Stimulated activated CD4-positive, alpha-beta T cell treated with anti-CD3 and anti-CD28 coated beads, TNF-alpha, amount 100 ng/mL, for 4 hours (primary cell): ENCODE results near the gene ELP5.

Experiments
- DNase-seq, 3 experiments: peaks; one replicate each; pipeline ENCODE4 v3.0.0-alpha.2; 2020; ENCODE audit warnings: low read depth in 3 of 3

ELP5 gene

GRCh38 chr17:7219229-7219811 lies 32.7 kb upstream of the ELP5 start:
- DNase-seq = no peak

DNA sequence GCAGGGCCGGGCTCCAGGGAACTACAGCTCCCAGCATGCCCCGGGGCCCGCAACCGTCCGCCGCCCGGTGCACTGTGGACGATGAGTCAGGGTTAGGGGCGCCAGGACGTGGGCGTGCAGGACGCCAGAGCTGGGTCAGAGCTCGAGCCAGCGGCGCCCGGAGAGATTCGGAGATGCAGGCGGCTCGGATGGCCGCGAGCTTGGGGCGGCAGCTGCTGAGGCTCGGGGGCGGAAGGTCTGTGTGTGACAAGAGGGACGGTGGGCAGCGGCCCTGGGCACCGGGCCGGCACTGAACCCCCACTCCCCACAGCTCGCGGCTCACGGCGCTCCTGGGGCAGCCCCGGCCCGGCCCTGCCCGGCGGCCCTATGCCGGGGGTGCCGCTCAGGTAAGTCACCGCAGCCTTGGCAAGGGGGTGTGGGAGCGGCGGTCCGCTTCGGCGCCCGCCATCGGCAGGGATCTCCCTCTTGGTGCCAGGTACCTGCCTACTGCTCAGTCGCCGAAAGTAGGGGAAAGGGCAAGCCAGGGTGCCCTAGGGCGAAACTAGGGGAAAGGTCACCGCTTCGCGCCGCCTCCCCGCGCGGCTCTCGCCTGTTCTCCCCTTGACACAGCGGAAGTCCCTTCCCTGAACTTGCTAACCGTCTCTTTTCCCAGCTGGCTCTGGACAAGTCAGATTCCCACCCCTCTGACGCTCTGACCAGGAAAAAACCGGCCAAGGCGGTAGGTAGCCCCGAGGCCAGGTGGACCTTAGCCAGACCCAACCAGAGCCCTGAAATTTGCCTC lies 32.0 kb upstream of the ELP5 start, which contains the start of the genes ACADVL and DLG4:
Gene ACADVL, plus strand, starts transcription at position 127 of the 781 bp plus-strand sequence. Its CDS starts 47 bp downstream, at position 174.
Gene DLG4, minus strand, starts transcription at position 25 of the 781 bp plus-strand sequence.
- peak; percentile 57 to 67 (median 58) for DNase-seq

GRCh38 chr17:7220593-7221277 lies 31.3 kb upstream of the ELP5 start:
- peak in 2 of 3 experiments; percentile 33 to 47 for DNase-seq

GRCh38 chr17:7221278-7222092 lies 30.5 kb upstream of the ELP5 start:
- no peak for DNase-seq

GRCh38 chr17:7222093-7222971 lies 29.7 kb upstream of the ELP5 start:
- no peak for DNase-seq

DNA sequence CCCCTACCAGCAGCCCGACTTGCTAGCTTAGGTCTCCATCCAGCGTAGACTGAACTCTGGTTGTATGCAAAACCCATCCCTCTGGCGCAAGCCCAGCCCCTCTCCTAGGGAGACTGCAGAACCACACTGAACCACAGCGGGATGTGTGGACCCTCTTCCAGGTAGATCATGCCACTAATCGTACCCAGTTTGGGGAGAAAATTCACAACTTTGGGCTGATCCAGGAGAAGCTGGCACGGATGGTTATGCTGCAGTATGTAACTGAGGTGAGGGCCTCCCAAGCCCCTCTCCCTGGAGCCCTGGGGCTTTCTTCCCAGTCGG lies 29.1 kb upstream of the ELP5 start:
- no peak for DNase-seq

DNA sequence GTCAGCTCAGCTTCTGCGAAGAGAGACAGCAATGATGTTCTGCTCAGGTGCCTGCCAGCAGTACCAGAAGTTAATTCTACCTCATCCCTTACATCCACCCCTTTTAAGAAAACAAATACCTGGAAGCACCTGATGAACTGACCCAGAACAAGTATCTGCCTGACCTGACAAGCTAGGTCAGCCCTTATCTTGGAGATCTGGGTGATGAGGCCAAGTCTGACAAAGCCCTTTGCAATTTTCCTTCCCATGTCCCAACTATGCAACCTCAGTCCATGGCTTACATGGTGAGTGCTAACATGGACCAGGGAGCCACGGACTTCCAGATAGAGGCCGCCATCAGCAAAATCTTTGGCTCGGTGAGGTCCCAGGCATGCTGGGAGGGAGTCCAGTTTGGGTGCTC lies 28.6 kb upstream of the ELP5 start:
- DNase-seq = no peak

GRCh38 chr17:7224110-7224509 lies 27.9 kb upstream of the ELP5 start:
- no peak for DNase-seq

DNA sequence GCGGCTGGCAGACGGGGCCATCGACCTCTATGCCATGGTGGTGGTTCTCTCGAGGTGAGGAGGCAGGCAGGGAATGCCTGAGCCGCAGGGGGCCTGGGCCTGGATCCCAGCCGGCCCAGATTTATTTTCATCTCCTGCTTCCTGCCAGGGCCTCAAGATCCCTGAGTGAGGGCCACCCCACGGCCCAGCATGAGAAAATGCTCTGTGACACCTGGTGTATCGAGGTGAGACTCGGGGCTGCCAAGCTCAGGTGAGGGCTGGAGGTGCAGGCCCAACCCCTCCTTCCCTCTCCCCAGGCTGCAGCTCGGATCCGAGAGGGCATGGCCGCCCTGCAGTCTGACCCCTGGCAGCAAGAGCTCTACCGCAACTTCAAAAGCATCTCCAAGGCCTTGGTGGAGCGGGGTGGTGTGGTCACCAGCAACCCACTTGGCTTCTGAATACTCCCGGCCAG lies 27.3 kb upstream of the ELP5 start:
- no peak for DNase-seq

DNA sequence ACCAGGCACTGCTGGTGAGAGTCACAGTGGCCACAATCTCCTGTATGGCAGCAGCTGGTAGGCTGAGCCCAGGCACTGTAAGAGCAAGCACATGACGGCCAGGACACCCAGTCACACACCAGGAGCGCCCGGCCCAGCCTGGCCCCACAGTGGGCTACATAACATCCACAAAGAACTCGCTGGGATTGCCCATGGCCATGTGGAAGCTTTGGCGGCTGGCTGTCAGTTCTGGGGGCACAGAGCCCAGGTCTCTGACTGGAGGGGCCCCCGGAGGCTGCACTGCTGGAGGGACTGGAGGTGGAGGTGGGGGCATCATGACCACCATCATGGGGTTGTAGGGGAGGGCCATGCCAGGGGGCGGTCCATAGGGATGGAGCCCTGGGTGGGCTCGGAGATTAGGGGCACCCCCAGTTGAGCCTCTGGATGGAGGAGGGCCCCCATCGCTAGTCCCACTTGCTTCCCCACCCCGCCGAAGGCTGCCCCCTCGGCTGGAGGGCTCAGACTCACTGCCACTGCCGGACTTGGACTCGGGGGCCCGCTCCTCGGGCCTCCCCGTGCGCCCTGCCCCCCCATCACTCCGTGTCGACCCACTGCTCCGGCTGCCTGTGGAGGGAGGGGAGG lies 26.2 kb upstream of the ELP5 start:
- no peak for DNase-seq

DNA sequence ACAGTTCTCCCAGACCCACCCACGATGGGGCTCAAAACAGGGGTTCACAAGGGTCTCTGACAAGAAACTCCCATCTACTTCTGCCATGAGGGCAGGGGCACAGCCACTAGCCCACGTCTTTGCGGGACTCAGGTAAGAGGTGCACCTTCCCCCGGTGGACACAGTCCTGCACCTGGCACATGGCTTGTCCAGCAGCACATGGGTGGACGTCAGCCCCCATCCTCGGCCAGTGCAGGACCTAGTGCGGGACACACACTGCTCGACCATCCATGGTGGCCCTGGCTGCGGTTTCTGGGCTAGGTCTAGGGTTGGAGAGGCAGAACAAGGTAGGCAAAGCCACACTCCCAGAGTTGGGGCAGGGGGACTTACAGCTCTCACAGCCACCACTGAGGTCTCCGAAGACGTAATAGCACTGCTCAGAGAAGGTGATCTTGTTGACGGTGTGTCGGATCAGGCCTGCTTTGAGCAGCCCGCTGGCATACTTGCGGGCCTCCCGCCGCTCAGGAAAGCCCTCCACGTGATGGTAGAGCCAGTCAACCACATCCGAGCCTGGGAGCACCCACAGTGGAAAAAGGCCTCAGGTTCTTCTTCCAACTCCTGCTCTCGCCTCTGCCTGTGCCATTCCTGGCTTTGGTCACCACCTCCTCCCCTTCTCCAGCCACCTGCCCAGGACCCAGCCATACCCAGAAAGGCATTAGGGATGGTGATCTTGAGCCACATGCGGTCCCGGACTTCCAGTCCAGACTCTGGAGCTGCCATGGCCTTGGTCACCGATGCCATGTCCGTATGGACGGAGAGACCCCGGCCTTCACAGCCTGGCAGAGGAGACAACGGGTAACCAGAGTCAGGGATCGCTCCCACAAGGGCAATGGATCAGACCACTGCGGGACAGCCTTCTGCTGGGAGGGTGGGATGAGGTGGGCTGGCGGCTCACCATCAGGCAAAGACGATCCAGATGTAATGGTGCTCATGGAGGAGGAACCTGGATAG lies 25.0 kb upstream of the ELP5 start:
- DNase-seq = no peak

GRCh38 chr17:7228920-7229319 lies 23.1 kb upstream of the ELP5 start:
- DNase-seq = no peak

DNA sequence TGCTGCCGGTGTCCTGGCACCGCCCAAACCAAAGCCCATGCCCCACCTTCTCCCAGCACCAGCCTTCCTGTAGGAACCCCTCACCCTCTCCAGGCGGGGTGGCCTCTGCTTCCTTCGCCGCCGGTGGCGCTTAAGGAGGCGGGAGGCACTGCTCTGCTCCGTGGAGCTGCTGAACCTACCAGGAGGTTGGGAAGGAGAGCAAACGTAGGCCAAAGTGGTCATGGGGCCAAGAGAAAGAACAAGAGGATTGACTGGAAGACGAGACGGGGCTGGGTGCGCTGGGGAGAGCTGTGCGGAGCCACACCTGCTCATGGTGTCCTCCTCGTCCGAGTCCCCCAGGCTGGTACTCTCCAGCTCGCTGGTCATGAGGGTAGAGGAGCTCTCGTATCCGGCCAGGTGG lies 22.5 kb upstream of the ELP5 start:
- no peak for DNase-seq

DNA sequence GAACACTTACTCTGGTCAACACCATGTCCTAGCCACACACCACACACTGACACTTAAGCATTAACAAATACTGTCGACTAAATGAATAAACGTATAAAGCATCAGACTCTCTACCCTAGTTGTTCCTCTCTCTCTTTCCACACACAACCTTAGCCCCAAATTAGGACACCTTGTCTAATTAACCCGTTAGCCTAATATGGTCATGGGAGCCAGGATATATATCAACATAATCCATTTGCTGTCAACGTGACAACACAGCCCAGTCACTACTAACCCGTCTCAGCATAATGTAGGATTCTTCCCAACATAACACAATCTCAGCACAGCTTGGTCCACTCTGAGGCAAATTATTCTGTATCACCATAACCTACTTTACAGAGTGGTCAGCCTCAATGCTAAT lies 19.9 kb upstream of the ELP5 start:
- no peak for DNase-seq

- DNase-seq = no peak
These were observed 18.3 kb upstream of the ELP5 start for GRCh38 chr17:7233701-7234082.

- peak; percentile 92 for DNase-seq
These were observed 17.7 kb upstream of the ELP5 start, which contains the start of gene DVL2 for GRCh38 chr17:7234083-7234951. Gene DVL2 (minus strand): TSS chr17:7234517. CDS start chr17:7234262, 255 bp downstream.

DNA sequence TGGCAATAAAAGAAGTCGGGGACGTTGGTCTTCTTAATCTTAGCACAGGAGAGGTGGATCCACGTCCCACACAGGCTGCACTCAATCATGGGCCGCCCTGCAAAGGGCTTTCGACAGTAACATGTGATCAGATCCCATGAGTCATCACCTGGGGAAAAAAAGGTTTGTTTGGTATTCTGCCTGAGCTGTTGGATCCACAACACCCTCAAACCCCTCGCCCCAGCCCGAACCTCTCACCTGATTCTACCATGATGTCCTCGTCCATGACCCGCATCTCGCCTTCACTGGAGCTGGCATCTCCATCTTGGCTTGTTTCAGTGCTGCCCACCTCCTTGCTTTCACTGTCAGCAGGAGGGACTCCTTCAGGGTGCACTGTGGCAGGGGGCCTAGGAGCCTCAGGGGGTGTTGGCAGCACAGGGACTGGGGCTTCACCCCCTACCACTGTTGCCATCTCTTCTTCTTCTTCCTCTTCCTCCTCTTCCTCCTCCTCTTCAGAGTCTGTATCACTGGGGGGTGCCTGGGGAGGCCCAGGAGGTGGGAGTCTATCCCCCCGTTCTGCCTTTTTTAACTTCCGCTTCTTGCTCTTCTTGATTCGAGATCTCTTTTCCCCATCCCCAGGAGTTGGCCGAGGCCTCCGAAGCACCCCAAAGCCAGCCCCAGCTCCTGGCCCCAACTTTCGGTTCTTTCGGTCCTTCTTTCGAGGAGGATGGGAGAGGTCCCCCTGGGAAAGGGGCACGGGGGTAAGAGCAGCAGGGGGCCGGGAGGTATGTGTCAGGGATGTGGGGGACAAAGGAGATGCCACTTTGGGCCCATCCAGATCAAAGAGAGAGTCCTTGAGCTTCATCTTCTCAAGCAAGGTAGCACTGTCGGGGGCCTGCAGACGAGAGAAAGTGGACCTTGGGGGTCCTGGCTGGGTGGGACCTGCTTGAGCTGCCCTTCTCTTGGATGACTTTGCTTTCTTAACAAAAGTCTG lies 16.0 kb upstream of the ELP5 start:
- no peak for DNase-seq
